ENCODE results near the gene PYY.

PYY gene

GRCh38 chr17:43918026-43918389 is 35.7 kb downstream of the PYY start:
- Histone ChIP-seq H3K27ac (ENCODE audit: poor library complexity, severe bottlenecking) (no peak overlapping the region), H3K27me3 (ENCODE audit: insufficient read depth, poor library complexity, severe bottlenecking) (peaks cover 16% of the 10 kb centered on the region), H3K9me3 (ENCODE audit: severe bottlenecking) (no peaks in the 10 kb centered on the region), H3K36me3 (ENCODE audit: low read depth) (no peaks in the 10 kb centered on the region), H3K4me3 (ENCODE audit: severe bottlenecking) (no peak overlapping the region), H3K4me1 (ENCODE audit: insufficient read depth, poor library complexity, severe bottlenecking) (no peaks in the 10 kb centered on the region)
- ATAC-seq (ENCODE audit: low read depth) (no peak), DNase-seq (ENCODE audit: low spot score) (no peak)
- no peak for TF ChIP-seq CTCF (IDR thresholded peaks at IDR 0.05; ENCODE audit: poor library complexity, severe bottlenecking)

DNA sequence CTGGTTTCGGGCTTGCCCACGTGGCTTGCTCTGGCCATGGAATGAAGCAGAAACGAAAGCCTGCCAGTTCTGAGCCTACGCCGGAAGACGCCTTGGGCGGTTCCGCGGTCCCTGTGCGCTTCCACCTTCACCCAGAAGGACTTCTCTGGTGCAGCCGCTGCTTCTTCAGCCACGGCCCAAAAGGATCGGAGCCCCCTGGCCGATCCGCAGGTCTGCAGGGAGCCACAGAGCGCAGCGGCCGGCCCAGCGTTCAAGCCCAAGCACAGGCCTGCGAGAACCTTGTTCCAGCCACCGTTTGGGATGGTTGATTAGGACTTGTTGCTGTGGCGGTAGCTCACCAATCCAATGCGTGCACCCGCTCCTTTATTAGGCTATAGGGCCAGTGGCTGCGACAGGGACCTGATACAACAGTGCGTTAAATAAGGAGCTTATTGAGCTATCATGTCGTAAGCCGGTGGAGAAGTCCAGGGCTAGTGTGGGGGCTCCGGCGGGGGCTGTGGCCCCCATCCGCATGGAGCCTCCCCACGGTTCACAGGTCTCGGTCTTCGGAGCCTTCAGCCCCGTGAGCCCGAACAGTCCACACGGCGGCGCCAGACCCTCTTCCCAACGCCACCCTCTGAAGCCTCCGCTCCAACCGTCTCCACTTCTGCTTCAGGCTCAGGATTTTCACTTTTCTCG is 36.3 kb downstream of the PYY start:
- no peaks in the 10 kb centered on the region for H3K9me3 ChIP-seq (ENCODE audit: severe bottlenecking)
- DNase-seq (ENCODE audit: low spot score) (no peak), ATAC-seq (ENCODE audit: low read depth) (peak; percentile 45; the same call in 1 of the 3 replicates)
- H3K36me3 ChIP-seq (ENCODE audit: low read depth) = no peaks in the 10 kb centered on the region
- peaks cover 16% of the 10 kb centered on the region for H3K27me3 ChIP-seq (ENCODE audit: insufficient read depth, poor library complexity, severe bottlenecking)
- TF ChIP-seq CTCF (IDR thresholded peaks at IDR 0.05; ENCODE audit: poor library complexity, severe bottlenecking) = peak; percentile 38
- no peak overlapping the region for H3K27ac ChIP-seq (ENCODE audit: poor library complexity, severe bottlenecking)
- no peak overlapping the region for H3K4me3 ChIP-seq (ENCODE audit: severe bottlenecking)
- H3K4me1 ChIP-seq (ENCODE audit: insufficient read depth, poor library complexity, severe bottlenecking) = no peaks in the 10 kb centered on the region

DNA sequence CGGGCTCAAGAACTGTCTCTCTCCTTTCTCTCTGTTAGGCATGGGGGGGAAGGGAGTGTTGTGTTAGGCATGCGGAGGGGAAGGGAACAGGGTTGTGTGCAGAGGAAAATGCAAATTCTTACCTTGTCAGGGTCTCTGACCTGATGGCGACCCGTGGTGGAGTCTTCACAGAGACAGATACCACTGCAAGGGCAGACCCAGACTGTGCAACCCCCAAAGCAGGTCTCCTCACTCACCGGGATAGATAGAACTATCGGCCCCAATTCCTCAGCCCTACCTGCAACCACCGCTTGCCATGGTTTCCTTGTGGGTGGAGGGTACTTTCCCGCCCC is 36.8 kb downstream of the PYY start:
- Histone ChIP-seq H3K4me3 (ENCODE audit: severe bottlenecking) (no peak overlapping the region), H3K9me3 (ENCODE audit: severe bottlenecking) (no peaks in the 10 kb centered on the region), H3K27ac (ENCODE audit: poor library complexity, severe bottlenecking) (no peak overlapping the region), H3K4me1 (ENCODE audit: insufficient read depth, poor library complexity, severe bottlenecking) (no peaks in the 10 kb centered on the region), H3K36me3 (ENCODE audit: low read depth) (no peaks in the 10 kb centered on the region), H3K27me3 (ENCODE audit: insufficient read depth, poor library complexity, severe bottlenecking) (peaks cover 16% of the 10 kb centered on the region)
- no peak for ATAC-seq (ENCODE audit: low read depth)
- no peak for TF ChIP-seq CTCF (IDR thresholded peaks at IDR 0.05; ENCODE audit: poor library complexity, severe bottlenecking)
- DNase-seq (ENCODE audit: low spot score) = no peak

- no peaks in the 10 kb centered on the region for H3K36me3 ChIP-seq (ENCODE audit: low read depth)
- DNase-seq (ENCODE audit: low spot score) (no peak), ATAC-seq (ENCODE audit: low read depth) (no peak)
- TF ChIP-seq CTCF (IDR thresholded peaks at IDR 0.05; ENCODE audit: poor library complexity, severe bottlenecking) = no peak
- no peak overlapping the region for H3K27ac ChIP-seq (ENCODE audit: poor library complexity, severe bottlenecking)
- peaks cover 16% of the 10 kb centered on the region for H3K27me3 ChIP-seq (ENCODE audit: insufficient read depth, poor library complexity, severe bottlenecking)
- H3K4me3 ChIP-seq (ENCODE audit: severe bottlenecking) = no peak overlapping the region
- no peaks in the 10 kb centered on the region for H3K4me1 ChIP-seq (ENCODE audit: insufficient read depth, poor library complexity, severe bottlenecking)
- H3K9me3 ChIP-seq (ENCODE audit: severe bottlenecking) = no peaks in the 10 kb centered on the region
These were observed 37.4 kb downstream of the PYY start for GRCh38 chr17:43916385-43916784.

DNA sequence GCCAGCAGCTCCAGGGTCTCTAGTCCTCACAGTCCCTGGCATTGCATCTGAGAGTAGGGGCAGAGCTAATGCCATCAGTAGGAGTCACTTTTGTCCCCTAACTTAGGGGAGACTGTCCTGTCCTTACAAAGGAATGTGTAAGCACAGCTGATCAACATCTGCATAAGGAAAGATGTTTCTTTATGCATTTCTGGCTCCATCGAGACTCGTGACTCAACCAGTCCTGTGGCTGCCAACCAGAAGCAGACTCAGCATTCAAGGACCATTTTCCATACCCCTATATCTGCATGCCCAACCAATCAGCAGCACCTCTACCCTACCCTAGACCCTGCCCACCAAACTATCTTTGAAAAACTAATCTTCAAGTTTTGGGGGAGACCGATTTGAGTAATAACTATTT is 38.2 kb downstream of the PYY start:
- Histone ChIP-seq H3K27ac (ENCODE audit: poor library complexity, severe bottlenecking) (no peak overlapping the region), H3K27me3 (ENCODE audit: insufficient read depth, poor library complexity, severe bottlenecking) (peaks cover 16% of the 10 kb centered on the region), H3K4me1 (ENCODE audit: insufficient read depth, poor library complexity, severe bottlenecking) (no peaks in the 10 kb centered on the region), H3K36me3 (ENCODE audit: low read depth) (no peaks in the 10 kb centered on the region), H3K9me3 (ENCODE audit: severe bottlenecking) (no peaks in the 10 kb centered on the region), H3K4me3 (ENCODE audit: severe bottlenecking) (no peak overlapping the region)
- DNase-seq (ENCODE audit: low spot score) (no peak), ATAC-seq (ENCODE audit: low read depth) (no peak)
- no peak for TF ChIP-seq CTCF (IDR thresholded peaks at IDR 0.05; ENCODE audit: poor library complexity, severe bottlenecking)

Data from RWPE2 (cell line).